H1 (cell line): Measurements from ENCODE around the gene TEX264. TPM values are rescaled to one million over a fixed set of nuclear protein-coding genes. Genes with fewer than 3 reads are reported as not detected.

Experiments
- CTCF ChIA-PET: fragments of 300-600 bp; sonication (Branson Sonifier 250); formaldehyde crosslinking; loops from one replicate; lab custom pipeline; 2021; ENCODE audit not compliant: partially characterized antibody; lab: Charles Lee
- POLR2A ChIA-PET: fragments of 300-600 bp; sonication (Branson Sonifier 250); formaldehyde crosslinking; loops from one replicate; lab custom pipeline; 2021; ENCODE audit warnings: inconsistent platforms; ENCODE audit not compliant: partially characterized antibody; lab: Charles Lee
- DNase-seq, 2 experiments: peaks; one replicate each; pipeline versions ENCODE4 v3.0.0 to v3.0.0-alpha.2; 2010 to 2022; ENCODE audit warnings: low spot score in 2 of 2, low read depth in 1 of 2, mixed read lengths in 1 of 2
- FAIRE-seq: peaks from 2 replicates; lab custom pipeline; 2011; peaks lifted over from hg19 to GRCh38; lab: Jason Lieb, UNC
- H2AFZ ChIP-seq: 2 replicates; pipeline ENCODE4 v1.8.1; 2012; ENCODE audit warnings: low read length, inconsistent platforms
- H2AK5ac ChIP-seq: 2 replicates; pipeline ENCODE4 v1.6.1; 2013; ENCODE audit warnings: low read depth, low read length
- H2BK120ac ChIP-seq: replicated peaks from 2 replicates; pipeline ENCODE3; 2013; ENCODE audit warnings: low read depth, low read length, inconsistent platforms
- H2BK12ac ChIP-seq: 2 replicates; pipeline ENCODE4 v1.6.1; 2013; ENCODE audit warnings: low read depth, low read length
- H2BK15ac ChIP-seq: 2 replicates; pipeline ENCODE4 v1.6.1; 2013; ENCODE audit warnings: low read length
- H2BK20ac ChIP-seq: 2 replicates; pipeline ENCODE4 v1.6.1; 2013; ENCODE audit warnings: low read length
- H2BK5ac ChIP-seq: 2 replicates; pipeline ENCODE4 v1.6.1; 2013; ENCODE audit warnings: low read depth, low read length
- H3K14ac ChIP-seq: 2 replicates; pipeline ENCODE4 v1.6.1; 2013; ENCODE audit warnings: inconsistent platforms; ENCODE audit not compliant: insufficient read length
- H3K18ac ChIP-seq: 2 replicates; pipeline ENCODE4 v1.6.1; 2013; ENCODE audit warnings: low read length; ENCODE audit errors: extremely low read depth
- H3K23ac ChIP-seq: 2 replicates; pipeline ENCODE4 v1.6.1; 2013; ENCODE audit warnings: inconsistent platforms; ENCODE audit not compliant: insufficient read length
- H3K23me2 ChIP-seq: 2 replicates; pipeline ENCODE4 v1.6.1; 2013; ENCODE audit warnings: low read depth, low read length
- H3K27ac ChIP-seq: 2 replicates; pipeline ENCODE4 v1.6.1; 2011; ENCODE audit warnings: low read depth, low read length, inconsistent platforms
- H3K27me3 ChIP-seq, 4 experiments: replicated peaks in 1 of 4; 1 replicate in 1 of 4; 2 replicates in 3 of 4; pipeline versions ENCODE4 v1.6.1 to v1.8.1; 2011 to 2013; ENCODE audit warnings: low read length in 3 of 4, mild to moderate bottlenecking in 3 of 4, inconsistent platforms in 2 of 4, mixed read lengths in 2 of 4, moderate library complexity in 1 of 4; ENCODE audit not compliant: control insufficient read depth in 3 of 4, insufficient read depth in 3 of 4; ENCODE audit errors: extremely low read depth in 1 of 4
- H3K36me3 ChIP-seq, 4 experiments: 2 replicates each; pipeline versions ENCODE4 v1.6.1 to v1.8.1; 2011 to 2013; ENCODE audit warnings: mild to moderate bottlenecking in 4 of 4, low read length in 3 of 4, moderate library complexity in 2 of 4, control low read depth in 1 of 4, inconsistent platforms in 1 of 4; ENCODE audit not compliant: insufficient read depth in 4 of 4, control insufficient read depth in 2 of 4
- H3K4ac ChIP-seq: replicated peaks from 2 replicates; pipeline ENCODE3; 2013; ENCODE audit warnings: low read length, low read depth, mixed read lengths, inconsistent platforms; ENCODE audit not compliant: insufficient read length
- H3K4me1 ChIP-seq, 4 experiments: replicated peaks in 1 of 4; 1 replicate in 1 of 4; 2 replicates in 3 of 4; pipeline versions ENCODE4 v1.6.1 to v1.8.1; 2011 to 2013; ENCODE audit warnings: low read length in 3 of 4, inconsistent platforms in 2 of 4, mixed read lengths in 1 of 4; ENCODE audit not compliant: insufficient read depth in 4 of 4, control insufficient read depth in 3 of 4
- H3K4me2 ChIP-seq, 2 experiments: 2 replicates each; pipeline versions ENCODE4 v1.6.1 to v1.8.1; 2011 to 2013; ENCODE audit warnings: low read depth in 2 of 2, low read length in 2 of 2, control low read depth in 1 of 2, inconsistent platforms in 1 of 2, mild to moderate bottlenecking in 1 of 2; ENCODE audit not compliant: insufficient read depth in 1 of 2
- H3K4me3 ChIP-seq, 4 experiments: fragments of 200-600, 300-600 bp in 1 of 4; sonication (generic), shearing (Covaris generic), sonication (Bioruptor Twin) in 1 of 4; 2 replicates each; pipeline versions ENCODE4 v1.5.1 to v1.8.1; 2011 to 2016; ENCODE audit warnings: low read length in 4 of 4, low read depth in 3 of 4, control low read depth in 2 of 4, inconsistent platforms in 2 of 4, mild to moderate bottlenecking in 2 of 4, mixed read lengths in 1 of 4, moderate library complexity in 1 of 4; ENCODE audit not compliant: insufficient read depth in 2 of 4; ENCODE audit errors: extremely low read depth in 1 of 4
- H3K56ac ChIP-seq: replicated peaks from 2 replicates; pipeline ENCODE3; 2013; ENCODE audit warnings: low read depth, mild to moderate bottlenecking, mixed read lengths, low read length, inconsistent platforms; ENCODE audit not compliant: insufficient read length
- H3K79me1 ChIP-seq: 2 replicates; pipeline ENCODE4 v1.6.1; 2013; ENCODE audit warnings: low read depth, low read length, control low read depth
- H3K79me2 ChIP-seq, 2 experiments: 2 replicates each; pipeline versions ENCODE4 v1.6.1 to v1.8.1; 2012 to 2013; ENCODE audit warnings: low read length in 2 of 2, mild to moderate bottlenecking in 2 of 2, inconsistent platforms in 1 of 2; ENCODE audit not compliant: insufficient read depth in 2 of 2, control insufficient read depth in 1 of 2
- H3K9ac ChIP-seq, 4 experiments: replicated peaks in 1 of 4; 1 replicate in 1 of 4; 2 replicates in 3 of 4; pipeline versions ENCODE4 v1.6.1 to v1.8.1; 2011 to 2013; ENCODE audit warnings: low read depth in 3 of 4, low read length in 3 of 4, control low read depth in 2 of 4, mild to moderate bottlenecking in 2 of 4, moderate library complexity in 2 of 4, inconsistent platforms in 1 of 4; ENCODE audit errors: extremely low read depth in 1 of 4
- H3K9me3 ChIP-seq, 2 experiments: 2 replicates each; pipeline versions ENCODE4 v1.6.1 to v1.8.1; 2012 to 2013; ENCODE audit warnings: mild to moderate bottlenecking in 2 of 2, moderate library complexity in 2 of 2, control low read depth in 1 of 2, inconsistent platforms in 1 of 2, low read depth in 1 of 2, low read length in 1 of 2, mixed read lengths in 1 of 2; ENCODE audit not compliant: insufficient read depth in 2 of 2
- H4K20me1 ChIP-seq, 2 experiments: replicated peaks in 1 of 2; 2 replicates each; pipeline versions ENCODE3 to v1.8.1; 2011 to 2013; ENCODE audit warnings: inconsistent platforms in 2 of 2, low read length in 2 of 2, mild to moderate bottlenecking in 1 of 2; ENCODE audit not compliant: insufficient read depth in 2 of 2, control insufficient read depth in 1 of 2
- H4K5ac ChIP-seq: 2 replicates; pipeline ENCODE4 v1.6.1; 2013; ENCODE audit warnings: low read length, low read depth, mixed read lengths, inconsistent platforms; ENCODE audit not compliant: insufficient read length
- H4K8ac ChIP-seq: 2 replicates; pipeline ENCODE4 v1.8.0; 2013; ENCODE audit warnings: mild to moderate bottlenecking, moderate library complexity, low read length, inconsistent platforms; ENCODE audit not compliant: insufficient read depth; ENCODE audit errors: extremely low read depth
- H4K91ac ChIP-seq: replicated peaks from 2 replicates; pipeline ENCODE3; 2013; ENCODE audit warnings: low read length, mixed read lengths, inconsistent platforms; ENCODE audit not compliant: insufficient read length
- RAD21 ChIP-seq, 2 experiments: IDR thresholded peaks in 1 of 2; conservative IDR thresholded peaks in 1 of 2; 2 replicates each; pipeline ENCODE4 v1.6.1; 2011; ENCODE audit warnings: low read depth in 2 of 2, low read length in 2 of 2, improper control_type of control experiment in 1 of 2, inconsistent platforms in 1 of 2, mild to moderate bottlenecking in 1 of 2, moderate library complexity in 1 of 2
- WGBS, 2 experiments: shearing (Covaris generic) in 1 of 2; methylation state at CpG; one replicate each; pipeline versions ENCODE4 v1.1.6 to v1.1.7; 2013 to 2015; ENCODE audit warnings: low lambda C conversion rate in 2 of 2, mixed read lengths in 2 of 2, inconsistent platforms in 1 of 2, low coverage in 1 of 2, missing lambda C conversion rate in 1 of 2; ENCODE audit not compliant: insufficient replicate concordance in 2 of 2, insufficient coverage in 1 of 2, insufficient read length in 1 of 2; ENCODE audit errors: extremely low coverage in 1 of 2, missing lambda C conversion rate in 1 of 2; 5-methylcytosine and 5-hydroxymethylcytosine counted together
- polyA plus RNA-seq, 7 experiments: library from polyadenylated mRNA; depleted of rRNA in 3 of 7; stranded (reverse) in 5 of 7; unstranded in 2 of 7; fragments of >200 nt in 5 of 7; fragments of 200-250 nt in 2 of 7; gene quantifications; 1 replicate in 5 of 7; 2 replicates in 1 of 7; 4 replicates in 1 of 7; pipeline versions ENCODE4 v1.2.1 to v1.2.3, GENCODE V29; 2011 to 2013; ENCODE audit warnings: missing spikeins in 2 of 7, mixed read lengths in 2 of 7
- total RNA-seq: library from RNA; stranded (reverse); fragmentation: NEBNext Ultra II Directional; extraction: Animal tissue kit (Norgen Biotek cat#: 25700); gene quantifications from 2 replicates; pipeline ENCODE4 v1.2.1, GENCODE V29; 2021

Gene TEX264
- total and polyA plus RNA-seq, 2 of the 8 experiments (the other 6 are each of a cell fraction or from before 2014, with no cell fraction given) = 11.2 to 35.6 TPM

GRCh38 chr3:51691949-51692348 lies 20.9 kb downstream of the TEX264 start:
- Histone ChIP-seq H3K23ac (no peak overlapping the region), H3K9ac (no peak overlapping the region), H2BK15ac (no peak overlapping the region), H4K91ac (no peak overlapping the region), H3K14ac (no peak overlapping the region), H3K4me3 (no peak overlapping the region), H2BK5ac (no peak overlapping the region), H3K23me2 (no peaks in the 10 kb centered on the region), H3K27ac (no peak overlapping the region), H2BK12ac (no peak overlapping the region), H3K4ac (no peak overlapping the region), H3K18ac (no peak overlapping the region), H3K79me2 (no peaks in the 10 kb centered on the region), H3K9me3 (no peaks in the 10 kb centered on the region), H3K36me3 (no peaks in the 10 kb centered on the region; a peak in 1 of 8 replicates), H2BK20ac (no peak overlapping the region), H4K8ac (no peak overlapping the region), H3K79me1 (no peaks in the 10 kb centered on the region), H4K5ac (no peak overlapping the region), H2AK5ac (no peak overlapping the region), H3K4me2 (peak overlapping the region in 1 of 2 experiments; percentile 21; a peak in 1 of 4 replicates), H2AFZ (no peak overlapping the region), H3K4me1 (peaks cover 0 to 7% (median 2%) of the 10 kb centered on the region in 4 experiments; a peak in 2 of 7 replicates), H3K56ac (no peak overlapping the region), H4K20me1 (no peaks in the 10 kb centered on the region), H2BK120ac (no peak overlapping the region), H3K27me3 (peaks cover 0 to 1% (median 0%) of the 10 kb centered on the region in 4 experiments; a peak in 1 of 7 replicates)
- POLR2A ChIA-PET = interaction anchor here (1.0 to 1.3 kb wide), 4 partner anchors 19 to 301 kb away, joined by 3 to 4 read pairs (median 3); no protein-coding TSS in a partner anchor
- DNase-seq (no peak), FAIRE-seq (no peak)
- CTCF ChIA-PET = interaction anchor here (1.0 to 8.2 kb wide), 9 partner anchors 8 to 190 kb away, joined by 3 to 37 read pairs (median 5); no protein-coding TSS in a partner anchor
- 71% methylated on average over 3 of the region's 3 CpGs; no CpG with 5 or more reads in 1 of the 2 experiments for whole genome bisulfite sequencing, 2 experiments
- TF ChIP-seq RAD21 (IDR thresholded peaks at IDR 0.05 in 1 of 2, conservative IDR thresholded peaks at IDR 0.05 in 1 of 2; ENCODE audit: low read depth in 2 of 2, low read length in 2 of 2) = no peak
